GM12878 (cell line): Measurements from ENCODE around the gene RAB13. TPM values are rescaled to one million over a fixed set of nuclear protein-coding genes. Genes with fewer than 3 reads are reported as not detected.

Experiments
- BMI1 ChIP-seq: fragments of 450-650 bp; IDR thresholded peaks from 2 replicates; pipeline ENCODE4 v1.6.1; 2016; ENCODE audit warnings: mild to moderate bottlenecking, moderate library complexity, borderline replicate concordance
- CBX3 ChIP-seq: fragments of 200-600 bp; sonication (generic); IDR thresholded peaks from 2 replicates; pipeline ENCODE4 v1.6.1; 2016; ENCODE audit warnings: low read depth, borderline replicate concordance
- CHD1 ChIP-seq: IDR thresholded peaks from 2 replicates; pipeline ENCODE4 v1.6.1; 2012; ENCODE audit warnings: low read depth, low read length, improper control_type of control experiment
- CHD2 ChIP-seq: IDR thresholded peaks from 2 replicates; pipeline ENCODE4 v1.6.1; 2011; ENCODE audit warnings: low read depth, low read length, improper control_type of control experiment, borderline replicate concordance
- CREM ChIP-seq: IDR thresholded peaks from 2 replicates; pipeline ENCODE4 v1.6.1; 2014; ENCODE audit warnings: antibody characterized with exemption, low read depth
- E2F4 ChIP-seq: IDR thresholded peaks from 2 replicates; pipeline ENCODE4 v1.6.1; 2012; ENCODE audit warnings: low read depth, low read length, improper control_type of control experiment
- E4F1 ChIP-seq: fragments of 450-650 bp; IDR thresholded peaks from 2 replicates; pipeline ENCODE4 v1.6.1; 2018; ENCODE audit warnings: borderline replicate concordance, mild to moderate bottlenecking; ENCODE audit not compliant: partially characterized antibody
- IKZF2 ChIP-seq, 2 experiments: fragments of 450-650 bp; IDR thresholded peaks; 2 replicates each; pipeline ENCODE4 v1.6.1; 2017; ENCODE audit warnings: mild to moderate bottlenecking in 2 of 2, moderate library complexity in 2 of 2
- JUNB ChIP-seq: IDR thresholded peaks from 2 replicates; pipeline ENCODE4 v1.6.1; 2016; ENCODE audit warnings: antibody characterized with exemption, mild to moderate bottlenecking
- KDM1A ChIP-seq: fragments of 200-600 bp; sonication (generic); IDR thresholded peaks from 2 replicates; pipeline ENCODE4 v1.6.1; 2016; ENCODE audit warnings: borderline replicate concordance
- MEF2A ChIP-seq: IDR thresholded peaks from 2 replicates; pipeline ENCODE4 v1.6.1; 2011; ENCODE audit warnings: low read depth, mild to moderate bottlenecking, low read length, moderate library complexity; ENCODE audit not compliant: insufficient read depth
- MYC ChIP-seq: IDR thresholded peaks from 2 replicates; pipeline ENCODE4 v1.6.1; 2011; ENCODE audit warnings: mild to moderate bottlenecking, low read length, moderate library complexity, inconsistent platforms; ENCODE audit not compliant: insufficient read depth, insufficient replicate concordance, insufficient read length, severe bottlenecking
- NFIC ChIP-seq: IDR thresholded peaks from 2 replicates; pipeline ENCODE4 v1.6.1; 2012; ENCODE audit warnings: low read depth, mild to moderate bottlenecking, inconsistent platforms, low read length, moderate library complexity
- PAX5 ChIP-seq: IDR thresholded peaks from 2 replicates; pipeline ENCODE4 v1.6.1; 2011; ENCODE audit warnings: low read depth, low read length, borderline replicate concordance
- RBBP5 ChIP-seq: fragments of 200-600 bp; sonication (generic); conservative IDR thresholded peaks from 2 replicates; pipeline ENCODE4 v1.6.1; 2016
- RELA ChIP-seq: fragments of 450-650 bp; IDR thresholded peaks from 2 replicates; pipeline ENCODE4 v1.8.0; 2014; ENCODE audit warnings: borderline replicate concordance; ENCODE audit not compliant: partially characterized antibody
- SIX5 ChIP-seq: IDR thresholded peaks from 2 replicates; pipeline ENCODE4 v1.6.1; 2011; ENCODE audit warnings: mild to moderate bottlenecking, low read depth, low read length, moderate library complexity; ENCODE audit not compliant: severe bottlenecking
- SP1 ChIP-seq: IDR thresholded peaks from one replicate; pipeline ENCODE4 v1.6.1; 2011; ENCODE audit warnings: low read depth, low read length
- TBL1XR1 ChIP-seq: IDR thresholded peaks from 2 replicates; pipeline ENCODE4 v1.6.1; 2012; ENCODE audit warnings: low read depth, low read length, improper control_type of control experiment
- TCF12 ChIP-seq: IDR thresholded peaks from 2 replicates; pipeline ENCODE4 v1.6.1; 2011; ENCODE audit warnings: low read depth, mild to moderate bottlenecking, low read length
- TCF3 ChIP-seq: IDR thresholded peaks from 2 replicates; pipeline ENCODE4 v1.6.1; 2012; ENCODE audit warnings: low read depth, mild to moderate bottlenecking, low read length, borderline replicate concordance; ENCODE audit not compliant: insufficient read depth
- WRNIP1 ChIP-seq: IDR thresholded peaks from 2 replicates; pipeline ENCODE4 v1.6.1; 2011; ENCODE audit warnings: low read depth, low read length, improper control_type of control experiment, borderline replicate concordance
- ZBTB11 ChIP-seq: fragments of 450-650 bp; formaldehyde crosslinking; IDR thresholded peaks from 2 replicates; pipeline ENCODE4 v1.5.0; 2022; ENCODE audit warnings: mild to moderate bottlenecking, missing genetic modification characterization
- ZNF622 ChIP-seq: fragments of 450-650 bp; IDR thresholded peaks from 2 replicates; pipeline ENCODE4 v1.6.1; 2017; ENCODE audit warnings: mild to moderate bottlenecking, inconsistent platforms
- ZZZ3 ChIP-seq: IDR thresholded peaks from 2 replicates; pipeline ENCODE4 v1.6.1; 2011; ENCODE audit warnings: low read depth; ENCODE audit not compliant: control insufficient read depth, insufficient read length
- polyA plus RNA-seq, 11 experiments: library from polyadenylated mRNA; depleted of rRNA in 4 of 11; unstranded in 6 of 11; stranded (reverse) in 5 of 11; fragments of >200 nt; fragmentation: Nextera tagmentation in 4 of 11; fragmentation: Illumina TruSeq in 1 of 11; extraction: Ambion mirVana in 4 of 11; extraction: Trizol in 1 of 11; gene quantifications; 1 replicate in 1 of 11; 2 replicates in 10 of 11; pipeline versions ENCODE4 v1.2.1 to v1.2.3, GENCODE V29; 2011 to 2016; ENCODE audit warnings: inconsistent platforms in 2 of 11, missing spikeins in 2 of 11, low read depth in 1 of 11
- total RNA-seq, 4 experiments: library from RNA; depleted of rRNA in 3 of 4; stranded (reverse); fragments of >200 nt in 3 of 4; fragmentation: Illumina TruSeq in 1 of 4; extraction: Trizol in 1 of 4; gene quantifications; 2 replicates each; pipeline versions ENCODE4 v1.2.1 to v1.2.3, GENCODE V29; 2013 to 2021

Gene RAB13
- total and polyA plus RNA-seq, 10 of the 15 experiments (the other 5 are each of a cell fraction or from before 2014, with no cell fraction given), result 0.75 to 30.7 (median 15.9) TPM

GRCh38 chr1:153958111-153958960 lies 27.8 kb downstream of the RAB13 start, which contains the start of gene CRTC2 (continued):
- TF ChIP-seq ZZZ3 (no peak), CREM (peak; percentile 96), TBL1XR1 (peak; percentile 78; the same call in 1 of the 2 replicates), KDM1A (no peak), WRNIP1 (no peak), SIX5 (peak; percentile 100), ZBTB11 (no peak), CBX3 (no peak), E2F4 (no peak), SP1 (peak; percentile 67), MYC (no peak), IKZF2 (IDR thresholded peaks at IDR 0.05) (peak in 1 of 2 experiments; percentile 12; a peak in 1 of 4 replicates), ZNF622 (no peak), CHD1 (no peak), PAX5 (peak; percentile 44; the same call in 1 of the 2 replicates), NFIC (no peak), RELA (peak; percentile 73), MEF2A (0 out of 2 replicates have a peak, but pooled peaks have one; percentile 52), CHD2 (peak; percentile 90), BMI1 (no peak), RBBP5 (no peak), JUNB (no peak), TCF3 (no peak), E4F1 (peak; percentile 86), TCF12 (no peak)
